HepG2 (cell line): Measurements from ENCODE around the gene CKS1B. TPM values are rescaled to one million over a fixed set of nuclear protein-coding genes. Genes with fewer than 3 reads are reported as not detected.

Source experiments
- DMAP1 ChIP-seq: IDR thresholded peaks from 2 replicates; pipeline ENCODE4 v1.6.1; 2016
- DNMT3B ChIP-seq: conservative IDR thresholded peaks from 2 replicates; pipeline ENCODE4 v1.6.1; 2016; ENCODE audit warnings: missing biosample characterization, control low read depth
- ELK4 ChIP-seq: sonication (generic); formaldehyde crosslinking; IDR thresholded peaks from 2 replicates; pipeline ENCODE4 v1.9.0; 2021; ENCODE audit warnings: missing genetic modification reagents, borderline replicate concordance
- FOXA3 ChIP-seq: IDR thresholded peaks from 2 replicates; pipeline ENCODE4 v1.6.1; 2016; ENCODE audit warnings: missing genetic modification reagents, missing compliant biosample characterization
- GFI1 ChIP-seq: sonication (generic); formaldehyde crosslinking; IDR thresholded peaks from 2 replicates; pipeline ENCODE4 v1.5.0; 2020; ENCODE audit warnings: missing genetic modification reagents, mild to moderate bottlenecking, borderline replicate concordance
- HNRNPH1 ChIP-seq: fragments of 200-400 bp; formaldehyde crosslinking; optimal IDR thresholded peaks from 2 replicates; pipeline ENCODE3; 2017; ENCODE audit warnings: mild to moderate bottlenecking, low read depth, low read length
- HOXD1 ChIP-seq: sonication (generic); formaldehyde crosslinking; IDR thresholded peaks from 2 replicates; pipeline ENCODE4 v1.5.0; 2020; ENCODE audit warnings: missing genetic modification reagents
- SKI ChIP-seq: fragments of 450-650 bp; IDR thresholded peaks from one replicate; pipeline ENCODE4 v1.6.1; 2018; ENCODE audit warnings: mild to moderate bottlenecking; ENCODE audit not compliant: partially characterized antibody
- polyA plus RNA-seq, 8 experiments: library from polyadenylated mRNA; depleted of rRNA in 3 of 8; stranded (reverse) in 7 of 8; unstranded in 1 of 8; fragments of >200 nt; fragmentation: Illumina TruSeq in 4 of 8; extraction: Trizol in 4 of 8; gene quantifications; 2 replicates each; pipeline versions ENCODE4 v1.2.1 to v1.2.3, GENCODE V29; 2011 to 2016; ENCODE audit warnings: low read depth in 4 of 8, missing spikeins in 1 of 8, mixed read lengths in 1 of 8; ENCODE audit not compliant: insufficient read depth in 1 of 8
- total RNA-seq, 5 experiments: library from RNA; depleted of rRNA; stranded (reverse); fragments of >200 nt; fragmentation: Illumina TruSeq; extraction: Trizol; gene quantifications; 2 replicates each; pipeline ENCODE4 v1.2.3, GENCODE V29; 2016; ENCODE audit warnings: low read depth in 1 of 5
- TF ChIP-seq, protein P1 (sequence below): sonication (generic); formaldehyde crosslinking; IDR thresholded peaks from 2 replicates; pipeline ENCODE4 v1.4.0; 2020; ENCODE audit warnings: missing genetic modification reagents
- TF ChIP-seq, protein P2 (sequence below): IDR thresholded peaks from 2 replicates; pipeline ENCODE4 v1.6.1; 2016
- TF ChIP-seq, protein P3 (sequence below): sonication (generic); IDR thresholded peaks from 2 replicates; pipeline ENCODE4 v1.6.1; 2016; ENCODE audit warnings: low read depth, borderline replicate concordance
- TF ChIP-seq, protein P4 (sequence below): sonication (generic); formaldehyde crosslinking; IDR thresholded peaks from 2 replicates; pipeline ENCODE4 v1.4.0; 2020; ENCODE audit warnings: missing genetic modification reagents; ENCODE audit errors: not compliant biosample characterization
- TF ChIP-seq, protein P5 (sequence below): sonication (generic); formaldehyde crosslinking; IDR thresholded peaks from 2 replicates; pipeline ENCODE4; 2020; ENCODE audit warnings: missing genetic modification reagents, mild to moderate bottlenecking, borderline replicate concordance
- TF ChIP-seq, protein P6 (sequence below): sonication (generic); formaldehyde crosslinking; conservative IDR thresholded peaks from 2 replicates; pipeline ENCODE4 v1.4.0; 2020; ENCODE audit warnings: missing genetic modification reagents

The CKS1B gene
- total and polyA plus RNA-seq, 2 of the 13 experiments (the other 11 are each of a cell fraction or from before 2014, with no cell fraction given): 217 to 222 TPM

DNA sequence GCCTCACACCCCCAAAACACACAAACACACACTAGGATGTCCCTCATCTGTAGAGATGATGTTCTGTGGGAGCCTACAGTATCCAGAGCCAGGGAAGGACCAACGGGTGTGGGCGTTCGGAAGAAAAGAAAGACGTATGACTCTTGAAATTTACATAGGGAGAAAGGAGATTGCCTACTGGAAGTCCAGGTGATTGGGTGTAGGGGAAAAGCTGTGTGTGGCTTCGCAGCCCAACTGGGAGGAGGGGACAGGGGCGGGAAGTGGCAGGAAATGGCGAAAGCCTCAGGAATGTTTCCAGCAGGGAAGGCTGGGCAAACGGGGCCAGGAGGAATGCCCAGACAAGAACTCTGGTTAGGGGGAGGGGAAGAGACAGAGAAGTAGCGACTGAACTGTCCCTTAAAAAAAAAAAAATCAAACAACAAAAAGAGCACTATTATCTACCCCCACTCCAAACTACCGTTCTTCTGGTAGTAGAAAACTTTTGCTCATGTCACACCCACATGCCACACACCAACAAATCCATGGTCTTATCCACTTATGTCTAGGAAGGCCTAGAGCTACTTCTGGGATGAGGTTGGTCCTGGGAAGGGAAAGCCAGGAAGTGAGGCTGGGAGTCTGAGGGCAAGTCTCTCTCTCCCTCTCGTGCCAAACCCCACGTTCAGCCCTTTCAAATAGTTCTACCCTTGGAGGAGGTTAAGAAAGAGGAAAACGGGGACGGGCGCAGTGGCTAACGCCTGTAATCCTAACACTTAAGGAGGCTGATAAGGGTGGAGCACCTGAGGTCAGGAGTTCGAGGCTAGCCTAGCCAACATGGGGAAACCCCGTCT is 1.8 kb upstream of the CKS1B start (continued):
- TF ChIP-seq, protein P1, sequence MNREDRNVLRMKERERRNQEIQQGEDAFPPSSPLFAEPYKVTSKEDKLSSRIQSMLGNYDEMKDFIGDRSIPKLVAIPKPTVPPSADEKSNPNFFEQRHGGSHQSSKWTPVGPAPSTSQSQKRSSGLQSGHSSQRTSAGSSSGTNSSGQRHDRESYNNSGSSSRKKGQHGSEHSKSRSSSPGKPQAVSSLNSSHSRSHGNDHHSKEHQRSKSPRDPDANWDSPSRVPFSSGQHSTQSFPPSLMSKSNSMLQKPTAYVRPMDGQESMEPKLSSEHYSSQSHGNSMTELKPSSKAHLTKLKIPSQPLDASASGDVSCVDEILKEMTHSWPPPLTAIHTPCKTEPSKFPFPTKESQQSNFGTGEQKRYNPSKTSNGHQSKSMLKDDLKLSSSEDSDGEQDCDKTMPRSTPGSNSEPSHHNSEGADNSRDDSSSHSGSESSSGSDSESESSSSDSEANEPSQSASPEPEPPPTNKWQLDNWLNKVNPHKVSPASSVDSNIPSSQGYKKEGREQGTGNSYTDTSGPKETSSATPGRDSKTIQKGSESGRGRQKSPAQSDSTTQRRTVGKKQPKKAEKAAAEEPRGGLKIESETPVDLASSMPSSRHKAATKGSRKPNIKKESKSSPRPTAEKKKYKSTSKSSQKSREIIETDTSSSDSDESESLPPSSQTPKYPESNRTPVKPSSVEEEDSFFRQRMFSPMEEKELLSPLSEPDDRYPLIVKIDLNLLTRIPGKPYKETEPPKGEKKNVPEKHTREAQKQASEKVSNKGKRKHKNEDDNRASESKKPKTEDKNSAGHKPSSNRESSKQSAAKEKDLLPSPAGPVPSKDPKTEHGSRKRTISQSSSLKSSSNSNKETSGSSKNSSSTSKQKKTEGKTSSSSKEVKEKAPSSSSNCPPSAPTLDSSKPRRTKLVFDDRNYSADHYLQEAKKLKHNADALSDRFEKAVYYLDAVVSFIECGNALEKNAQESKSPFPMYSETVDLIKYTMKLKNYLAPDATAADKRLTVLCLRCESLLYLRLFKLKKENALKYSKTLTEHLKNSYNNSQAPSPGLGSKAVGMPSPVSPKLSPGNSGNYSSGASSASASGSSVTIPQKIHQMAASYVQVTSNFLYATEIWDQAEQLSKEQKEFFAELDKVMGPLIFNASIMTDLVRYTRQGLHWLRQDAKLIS (CRISPR knock-in tag): peak; percentile 70; the same call in 1 of the 2 replicates
- TF ChIP-seq HNRNPH1 (no peak), SKI (peak; percentile 28), DMAP1 (peak; percentile 78), GFI1 (CRISPR knock-in tag) (0 out of 2 replicates have a peak, but pooled peaks have one; percentile 2), DNMT3B (CRISPR knock-in tag) (no peak), HOXD1 (CRISPR knock-in tag) (0 out of 2 replicates have a peak, but pooled peaks have one; percentile 60), FOXA3 (0 out of 2 replicates have a peak, but pooled peaks have one; percentile 32), ELK4 (CRISPR knock-in tag) (no peak)
- TF ChIP-seq, protein P2, sequence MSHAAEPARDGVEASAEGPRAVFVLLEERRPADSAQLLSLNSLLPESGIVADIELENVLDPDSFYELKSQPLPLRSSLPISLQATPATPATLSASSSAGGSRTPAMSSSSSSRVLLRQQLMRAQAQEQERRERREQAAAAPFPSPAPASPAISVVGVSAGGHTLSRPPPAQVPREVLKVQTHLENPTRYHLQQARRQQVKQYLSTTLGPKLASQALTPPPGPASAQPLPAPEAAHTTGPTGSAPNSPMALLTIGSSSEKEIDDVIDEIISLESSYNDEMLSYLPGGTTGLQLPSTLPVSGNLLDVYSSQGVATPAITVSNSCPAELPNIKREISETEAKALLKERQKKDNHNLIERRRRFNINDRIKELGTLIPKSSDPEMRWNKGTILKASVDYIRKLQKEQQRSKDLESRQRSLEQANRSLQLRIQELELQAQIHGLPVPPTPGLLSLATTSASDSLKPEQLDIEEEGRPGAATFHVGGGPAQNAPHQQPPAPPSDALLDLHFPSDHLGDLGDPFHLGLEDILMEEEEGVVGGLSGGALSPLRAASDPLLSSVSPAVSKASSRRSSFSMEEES (CRISPR knock-in tag): no peak; the same call in 1 of the 2 replicates
- TF ChIP-seq, protein P3, sequence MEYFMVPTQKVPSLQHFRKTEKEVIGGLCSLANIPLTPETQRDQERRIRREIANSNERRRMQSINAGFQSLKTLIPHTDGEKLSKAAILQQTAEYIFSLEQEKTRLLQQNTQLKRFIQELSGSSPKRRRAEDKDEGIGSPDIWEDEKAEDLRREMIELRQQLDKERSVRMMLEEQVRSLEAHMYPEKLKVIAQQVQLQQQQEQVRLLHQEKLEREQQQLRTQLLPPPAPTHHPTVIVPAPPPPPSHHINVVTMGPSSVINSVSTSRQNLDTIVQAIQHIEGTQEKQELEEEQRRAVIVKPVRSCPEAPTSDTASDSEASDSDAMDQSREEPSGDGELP: peak; percentile 80; the same call in 1 of the 2 replicates
- TF ChIP-seq, protein P4, sequence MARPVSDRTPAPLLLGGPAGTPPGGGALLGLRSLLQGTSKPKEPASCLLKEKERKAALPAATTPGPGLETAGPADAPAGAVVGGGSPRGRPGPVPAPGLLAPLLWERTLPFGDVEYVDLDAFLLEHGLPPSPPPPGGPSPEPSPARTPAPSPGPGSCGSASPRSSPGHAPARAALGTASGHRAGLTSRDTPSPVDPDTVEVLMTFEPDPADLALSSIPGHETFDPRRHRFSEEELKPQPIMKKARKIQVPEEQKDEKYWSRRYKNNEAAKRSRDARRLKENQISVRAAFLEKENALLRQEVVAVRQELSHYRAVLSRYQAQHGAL (CRISPR knock-in tag): no peak
- TF ChIP-seq, protein P5, sequence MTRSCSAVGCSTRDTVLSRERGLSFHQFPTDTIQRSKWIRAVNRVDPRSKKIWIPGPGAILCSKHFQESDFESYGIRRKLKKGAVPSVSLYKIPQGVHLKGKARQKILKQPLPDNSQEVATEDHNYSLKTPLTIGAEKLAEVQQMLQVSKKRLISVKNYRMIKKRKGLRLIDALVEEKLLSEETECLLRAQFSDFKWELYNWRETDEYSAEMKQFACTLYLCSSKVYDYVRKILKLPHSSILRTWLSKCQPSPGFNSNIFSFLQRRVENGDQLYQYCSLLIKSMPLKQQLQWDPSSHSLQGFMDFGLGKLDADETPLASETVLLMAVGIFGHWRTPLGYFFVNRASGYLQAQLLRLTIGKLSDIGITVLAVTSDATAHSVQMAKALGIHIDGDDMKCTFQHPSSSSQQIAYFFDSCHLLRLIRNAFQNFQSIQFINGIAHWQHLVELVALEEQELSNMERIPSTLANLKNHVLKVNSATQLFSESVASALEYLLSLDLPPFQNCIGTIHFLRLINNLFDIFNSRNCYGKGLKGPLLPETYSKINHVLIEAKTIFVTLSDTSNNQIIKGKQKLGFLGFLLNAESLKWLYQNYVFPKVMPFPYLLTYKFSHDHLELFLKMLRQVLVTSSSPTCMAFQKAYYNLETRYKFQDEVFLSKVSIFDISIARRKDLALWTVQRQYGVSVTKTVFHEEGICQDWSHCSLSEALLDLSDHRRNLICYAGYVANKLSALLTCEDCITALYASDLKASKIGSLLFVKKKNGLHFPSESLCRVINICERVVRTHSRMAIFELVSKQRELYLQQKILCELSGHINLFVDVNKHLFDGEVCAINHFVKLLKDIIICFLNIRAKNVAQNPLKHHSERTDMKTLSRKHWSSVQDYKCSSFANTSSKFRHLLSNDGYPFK: 0 out of 2 replicates have a peak, but pooled peaks have one; percentile 32
- TF ChIP-seq, protein P6, sequence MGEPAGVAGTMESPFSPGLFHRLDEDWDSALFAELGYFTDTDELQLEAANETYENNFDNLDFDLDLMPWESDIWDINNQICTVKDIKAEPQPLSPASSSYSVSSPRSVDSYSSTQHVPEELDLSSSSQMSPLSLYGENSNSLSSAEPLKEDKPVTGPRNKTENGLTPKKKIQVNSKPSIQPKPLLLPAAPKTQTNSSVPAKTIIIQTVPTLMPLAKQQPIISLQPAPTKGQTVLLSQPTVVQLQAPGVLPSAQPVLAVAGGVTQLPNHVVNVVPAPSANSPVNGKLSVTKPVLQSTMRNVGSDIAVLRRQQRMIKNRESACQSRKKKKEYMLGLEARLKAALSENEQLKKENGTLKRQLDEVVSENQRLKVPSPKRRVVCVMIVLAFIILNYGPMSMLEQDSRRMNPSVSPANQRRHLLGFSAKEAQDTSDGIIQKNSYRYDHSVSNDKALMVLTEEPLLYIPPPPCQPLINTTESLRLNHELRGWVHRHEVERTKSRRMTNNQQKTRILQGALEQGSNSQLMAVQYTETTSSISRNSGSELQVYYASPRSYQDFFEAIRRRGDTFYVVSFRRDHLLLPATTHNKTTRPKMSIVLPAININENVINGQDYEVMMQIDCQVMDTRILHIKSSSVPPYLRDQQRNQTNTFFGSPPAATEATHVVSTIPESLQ (CRISPR knock-in tag): no peak
